Measurements from ENCODE around the gene NUTM2B.
"Not testable (repeated sequence)": the region's sequence is repeated elsewhere in the genome, so short reads cannot be mapped to it uniquely, and the experiment has no call there.

DNA sequence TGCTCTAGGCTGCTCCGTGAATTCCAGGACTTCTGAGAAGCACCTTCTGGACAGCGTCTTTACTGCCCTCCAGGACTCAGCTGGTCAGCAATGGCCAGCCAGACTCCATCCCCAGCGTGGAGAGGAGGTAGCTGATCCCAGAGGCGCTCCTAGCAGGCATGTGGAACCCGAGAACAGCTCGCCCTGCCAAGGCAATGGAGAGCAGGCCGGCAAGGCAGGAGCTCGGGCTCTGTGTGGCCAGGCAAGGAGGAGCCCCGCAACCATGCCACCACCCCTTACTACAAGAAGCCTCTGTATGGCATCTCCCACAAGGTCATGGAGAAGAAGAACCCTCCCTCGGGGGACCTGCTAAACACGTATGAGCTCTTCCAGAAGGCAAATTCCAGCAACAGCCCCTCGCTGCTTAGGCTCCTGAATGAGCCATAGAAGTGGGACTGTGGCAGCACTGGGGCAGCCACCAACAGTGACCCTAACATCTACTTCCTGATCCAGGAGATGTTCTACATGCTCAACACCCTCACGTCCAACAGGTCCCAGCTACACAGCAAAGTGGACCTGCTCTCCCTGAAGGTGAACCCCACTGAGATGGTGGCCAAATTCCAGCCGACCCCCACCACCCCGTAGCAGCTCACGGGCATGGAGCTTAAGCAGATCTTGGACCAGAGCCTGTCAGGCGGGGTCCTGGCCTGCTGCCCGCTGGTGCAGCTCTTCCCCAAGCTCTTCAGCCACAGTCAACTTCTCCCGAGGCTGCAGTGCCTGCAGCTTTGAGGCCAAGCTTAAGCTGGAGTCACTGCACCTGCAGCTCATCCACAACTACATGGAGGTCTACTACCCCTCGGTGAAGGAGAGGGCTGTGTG is 19.8 kb upstream of the NUTM2B start:
- not testable (repeated sequence) for TF ChIP-seq POLR2AphosphoS5 (IDR thresholded peaks at IDR 0.05; ENCODE audit: borderline replicate concordance, low read depth, low read length); EZH2 (IDR thresholded peaks at IDR 0.05); FOXP2 (optimal IDR thresholded peaks at IDR 0.05; ENCODE audit: control extremely low read depth, extremely low read length, insufficient read depth)
